GM21825 (cell line): ENCODE data around the gene PCBD2.
"Not testable (repeated sequence)": the region's sequence is repeated elsewhere in the genome, so short reads cannot be mapped to it uniquely, and the experiment has no call there.

Experiments
- ATAC-seq: cut with Tn5 transposase; IDR thresholded peaks from one replicate; pipeline ENCODE4 v1.9.1; 2021; ENCODE audit warnings: mild to moderate bottlenecking, moderate library complexity; ENCODE audit not compliant: unreplicated experiment

The PCBD2 gene

DNA sequence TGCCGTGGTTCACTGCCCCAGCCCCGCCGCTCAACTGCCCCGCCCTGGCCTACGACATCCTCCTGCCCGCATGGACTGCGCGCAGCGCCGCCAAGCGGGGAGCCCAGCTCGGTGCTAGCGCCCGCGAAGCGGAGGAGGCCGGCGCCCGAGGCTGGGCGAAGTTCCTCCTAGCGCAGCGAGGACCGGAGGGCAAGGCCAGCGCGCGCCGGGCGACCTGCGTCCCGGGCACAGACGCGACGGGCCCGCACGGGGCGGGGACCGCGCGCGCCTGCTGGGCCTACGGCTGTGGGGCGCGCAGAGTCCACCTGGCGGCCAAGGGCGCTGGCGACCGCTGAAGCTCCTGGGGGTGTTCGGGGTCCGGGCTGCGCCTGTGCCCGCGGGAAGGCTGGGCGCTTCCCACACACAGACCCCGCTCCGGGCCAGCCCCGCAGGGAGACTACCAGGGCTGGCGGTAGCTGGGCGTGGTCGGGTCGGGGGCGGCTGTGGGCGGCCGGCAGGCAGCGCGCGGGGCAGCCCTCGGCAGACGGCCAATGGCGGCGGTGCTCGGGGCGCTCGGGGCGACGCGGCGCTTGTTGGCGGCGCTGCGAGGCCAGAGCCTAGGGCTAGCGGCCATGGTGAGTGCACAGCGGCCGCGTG, at the start of gene PCBD2:
TSS of gene PCBD2 (plus strand) at position 522 of the 636 bp plus-strand sequence. CDS start at position 531, 9 bp downstream.
- ATAC-seq, result peak; percentile 80

DNA sequence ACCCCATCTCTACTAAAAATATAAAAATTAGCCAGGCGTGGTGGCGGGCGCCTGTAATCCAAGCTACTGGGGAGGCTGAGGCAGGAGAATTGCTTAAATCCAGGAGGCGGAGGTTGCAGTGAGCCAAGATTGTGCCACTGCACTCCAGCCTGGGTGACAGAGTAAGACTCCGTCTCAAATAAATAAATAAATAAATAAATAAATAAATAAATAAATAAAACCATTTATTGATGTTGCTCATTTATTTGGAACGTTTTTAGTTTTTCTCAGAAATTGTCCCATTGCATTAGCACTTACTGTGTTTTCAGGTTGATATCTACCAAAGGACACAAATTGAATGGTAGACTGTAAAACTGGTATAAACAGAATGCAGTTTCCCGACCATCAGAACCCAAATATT, 48.5 kb upstream of the PCBD2 start:
- not testable (repeated sequence) for ATAC-seq

DNA sequence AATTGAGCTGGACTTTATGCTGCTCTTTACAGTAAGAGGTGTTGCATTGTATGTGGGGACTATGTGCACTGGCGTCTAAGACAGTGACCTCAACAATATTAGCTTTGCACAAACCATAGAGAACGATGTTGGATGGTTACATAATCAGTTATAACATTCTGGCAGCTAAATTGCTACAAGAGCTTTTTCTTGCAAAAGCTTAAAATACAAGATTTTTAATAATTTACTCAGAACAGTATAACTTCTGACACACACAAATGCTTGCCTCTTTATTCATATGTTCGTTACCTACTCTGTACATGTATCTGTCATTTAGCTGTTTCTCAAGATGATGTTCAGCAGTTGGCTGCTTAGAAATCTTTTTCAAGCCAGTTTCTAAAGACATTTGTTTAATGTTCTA, 47.5 kb upstream of the PCBD2 start:
- no peak for ATAC-seq

DNA sequence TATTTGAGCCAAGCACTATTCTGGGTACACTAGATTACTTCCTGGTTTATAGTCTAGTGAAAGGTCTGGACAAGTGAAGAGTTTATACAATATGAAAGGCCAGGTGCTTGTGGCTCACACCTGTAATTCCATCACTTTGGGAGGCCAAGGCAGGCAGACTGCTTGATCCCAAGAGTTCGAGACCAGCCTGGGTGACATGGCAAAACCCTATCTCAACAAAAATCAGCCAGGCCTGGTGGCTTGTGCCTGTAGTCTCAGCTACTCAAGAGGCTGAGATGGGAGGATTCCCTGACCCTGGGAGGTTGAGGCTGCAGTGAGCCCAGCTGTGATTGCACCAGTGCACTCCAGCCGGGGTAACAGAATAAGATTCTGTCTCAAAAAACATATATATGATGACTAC, 40.2 kb upstream of the PCBD2 start:
- no peak for ATAC-seq

DNA sequence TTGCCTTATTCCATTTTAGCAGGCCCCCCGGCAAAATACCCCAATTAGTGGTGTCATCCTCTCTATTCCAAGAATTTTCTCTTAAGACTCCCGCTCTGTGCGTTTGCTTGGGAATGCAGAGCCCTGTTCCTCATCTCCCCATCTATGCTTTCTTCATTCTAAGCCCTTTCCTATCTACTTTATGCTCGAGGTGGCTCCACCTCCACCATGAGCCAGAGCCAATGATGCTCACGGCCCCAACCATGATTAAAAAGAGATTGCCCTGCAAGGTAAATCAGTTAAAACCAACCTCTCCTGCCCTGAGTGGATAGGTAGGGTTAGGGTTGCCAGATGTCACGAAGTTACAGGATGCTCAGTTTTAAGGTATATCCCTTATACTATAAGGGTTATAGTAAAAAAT, 31.4 kb upstream of the PCBD2 start:
- no peak for ATAC-seq

DNA sequence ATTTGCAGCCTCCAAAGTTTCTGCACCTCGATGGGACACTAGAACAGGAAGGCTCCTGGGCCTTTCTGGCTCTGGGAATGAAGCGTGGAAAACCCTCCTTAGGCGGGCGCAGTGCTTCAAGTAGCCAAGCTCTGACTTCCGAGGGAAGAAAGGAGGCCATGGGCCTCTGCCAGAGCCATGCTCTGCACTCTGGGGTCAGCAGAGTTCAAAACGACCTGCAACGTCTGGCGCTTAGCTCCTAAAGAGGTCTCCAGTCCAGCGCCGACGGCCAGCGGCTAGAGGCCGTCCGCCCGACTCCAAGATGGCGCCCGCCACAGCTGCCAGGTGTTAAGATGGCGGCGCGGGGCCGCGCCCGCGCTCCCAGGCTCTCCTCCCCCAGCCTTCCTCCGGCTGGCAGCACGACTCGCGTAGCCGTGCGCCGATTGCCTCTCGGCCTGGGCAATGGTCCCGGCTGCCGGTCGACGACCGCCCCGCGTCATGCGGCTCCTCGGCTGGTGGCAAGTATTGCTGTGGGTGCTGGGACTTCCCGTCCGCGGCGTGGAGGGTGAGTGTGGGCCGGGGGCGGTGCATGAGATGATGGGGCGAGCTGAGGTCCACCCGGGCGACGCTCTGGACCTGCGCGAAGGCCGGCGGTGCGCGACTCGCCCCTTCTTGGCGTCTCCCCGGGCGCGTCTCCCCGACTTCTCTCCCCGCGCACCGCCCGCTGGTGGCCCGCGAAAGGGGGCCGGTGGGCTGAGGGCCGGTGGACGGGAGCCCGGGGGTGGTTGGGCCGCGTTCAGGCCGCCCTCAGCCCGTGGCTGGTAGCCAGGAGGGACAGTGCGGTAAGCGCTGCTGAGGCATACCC, 30.7 kb upstream of the PCBD2 start, which contains the start of gene TXNDC15:
TSS of gene TXNDC15 (plus strand) at position 385 of the 844 bp plus-strand sequence. CDS start at position 442, 57 bp downstream.
- peak; percentile 78 for ATAC-seq

DNA sequence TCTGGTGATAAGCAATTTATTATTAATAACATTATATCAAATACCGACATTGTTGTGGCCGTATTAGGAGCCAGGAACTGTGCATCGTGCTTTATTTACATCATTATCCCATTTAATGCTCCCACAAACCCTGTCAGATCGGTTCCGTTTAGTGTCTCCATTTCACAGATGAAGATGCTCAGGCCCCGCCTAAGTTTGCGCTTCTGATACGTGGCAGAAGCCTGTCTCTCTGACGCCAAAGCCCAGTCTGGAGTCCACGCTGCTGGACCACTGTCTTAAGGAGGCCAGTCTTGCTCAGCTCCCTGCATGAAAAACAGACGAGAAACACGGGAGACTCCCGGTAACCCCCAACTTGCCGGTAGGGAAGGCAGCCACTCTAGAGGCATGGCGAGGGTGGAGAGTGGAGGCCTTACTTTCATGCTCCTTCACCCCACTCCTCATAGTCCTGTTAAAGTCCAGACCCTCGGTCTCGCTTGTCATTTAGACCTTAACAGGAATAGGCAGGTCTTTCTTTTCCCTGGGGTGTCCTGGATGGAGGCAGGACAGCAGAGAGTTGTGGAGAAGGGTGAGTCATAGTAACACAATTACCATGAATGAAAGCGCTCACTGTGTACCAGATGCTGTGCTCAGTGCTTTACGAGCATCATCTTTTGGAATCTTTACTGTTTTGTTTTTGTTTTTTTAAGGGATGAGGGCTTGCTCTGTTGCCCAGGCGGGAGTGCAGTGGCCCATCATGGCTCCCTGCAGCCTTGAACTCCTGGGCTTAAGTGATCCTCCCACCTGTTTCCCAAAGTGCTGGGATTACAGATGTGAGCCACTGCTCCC, 29.9 kb upstream of the PCBD2 start:
- ATAC-seq, result no peak

DNA sequence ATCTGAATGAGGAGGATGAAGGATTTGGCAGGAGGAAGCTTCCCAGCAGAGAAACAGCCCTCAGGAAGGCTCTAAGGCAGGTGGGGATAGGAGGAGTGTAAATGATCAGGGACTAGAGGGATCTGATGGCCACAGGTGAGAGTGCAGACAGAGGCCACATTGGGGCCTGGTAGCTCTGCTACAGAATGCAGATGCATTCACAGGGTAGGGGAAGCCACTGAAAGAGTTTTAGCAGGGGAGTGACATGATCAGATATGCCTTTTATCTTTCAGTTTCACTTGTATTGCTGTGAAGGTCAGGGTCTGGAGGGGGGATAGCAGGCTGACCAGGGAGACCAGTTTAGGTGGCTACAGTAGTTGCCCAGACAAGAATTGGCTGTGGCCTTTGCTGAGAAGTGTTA, 27.8 kb upstream of the PCBD2 start:
- ATAC-seq, result peak; percentile 43

DNA sequence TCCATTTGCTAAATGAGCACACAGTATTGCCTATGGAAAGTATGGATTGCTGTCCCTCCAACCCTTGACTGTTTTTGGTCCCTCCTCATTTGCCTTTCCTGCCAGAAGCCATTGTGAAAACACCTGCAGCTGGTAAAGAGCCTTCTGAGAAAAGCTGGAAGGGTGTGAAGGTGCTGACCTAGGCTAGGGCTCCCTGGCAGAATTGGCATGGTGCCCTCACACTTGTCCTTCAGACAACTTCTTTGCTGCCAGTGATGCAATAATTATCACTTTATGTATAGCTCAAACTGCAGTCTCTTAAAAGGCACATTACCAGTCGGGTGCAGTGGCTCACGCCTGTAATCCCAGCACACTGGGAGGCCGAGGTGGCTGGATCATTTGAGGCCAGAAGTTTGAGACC, 26.5 kb upstream of the PCBD2 start:
- no peak for ATAC-seq

DNA sequence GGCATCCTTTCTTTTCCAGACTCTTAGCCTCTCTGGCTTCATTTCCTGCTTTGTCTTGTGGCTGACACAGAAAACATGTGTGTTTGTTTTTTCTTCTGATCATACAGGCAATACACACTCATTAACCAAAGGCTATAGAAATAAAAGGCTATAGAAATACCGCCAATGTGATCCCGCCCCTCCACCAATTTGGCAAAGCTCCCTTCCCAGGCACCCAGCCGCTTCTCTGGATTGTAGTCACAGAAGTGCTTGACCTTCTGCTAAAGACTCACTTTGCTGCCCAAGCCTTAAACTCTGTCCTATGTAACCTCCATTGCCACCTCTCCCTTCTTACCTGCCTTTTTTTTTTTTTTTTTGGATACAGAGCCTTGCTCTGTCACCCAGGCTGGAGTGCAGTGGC, 25.5 kb upstream of the PCBD2 start:
- ATAC-seq, result no peak

DNA sequence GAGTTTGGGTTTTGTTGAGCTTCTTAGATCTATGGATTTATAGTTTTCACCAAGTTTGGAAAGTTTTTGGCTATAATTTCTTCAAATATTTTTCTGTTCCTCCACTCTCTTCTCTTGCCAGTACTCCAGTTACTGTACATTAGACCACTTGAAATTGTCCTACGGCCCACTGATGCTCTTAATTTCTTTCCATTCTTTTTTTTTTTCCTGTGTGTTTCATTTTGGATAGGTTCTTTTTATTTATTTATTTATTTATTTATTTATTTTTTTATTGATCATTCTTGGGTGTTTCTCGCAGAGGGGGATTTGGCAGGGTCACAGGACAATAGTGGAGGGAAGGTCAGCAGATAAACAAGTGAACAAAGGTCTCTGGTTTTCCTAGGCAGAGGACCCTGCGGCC, 24.0 kb upstream of the PCBD2 start:
- not testable (repeated sequence) for ATAC-seq

DNA sequence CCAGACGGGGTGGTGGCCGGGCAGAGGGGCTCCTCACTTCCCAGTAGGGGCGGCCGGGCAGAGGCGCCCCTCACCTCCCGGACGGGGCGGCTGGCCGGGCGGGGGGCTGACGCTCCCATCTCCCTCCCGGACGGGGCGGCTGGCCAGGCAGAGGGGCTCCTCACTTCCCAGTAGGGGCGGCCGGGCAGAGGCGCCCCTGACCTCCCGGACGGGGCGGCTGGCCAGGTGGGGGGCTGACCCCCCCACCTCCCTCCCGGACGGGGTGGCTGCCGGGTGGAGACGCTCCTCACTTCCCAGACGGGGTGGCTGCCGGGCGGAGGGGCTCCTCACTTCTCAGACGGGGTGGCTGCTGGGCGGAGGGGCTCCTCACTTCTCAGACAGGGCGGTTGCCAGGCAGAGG, 23.2 kb upstream of the PCBD2 start:
- ATAC-seq, result not testable (repeated sequence)

DNA sequence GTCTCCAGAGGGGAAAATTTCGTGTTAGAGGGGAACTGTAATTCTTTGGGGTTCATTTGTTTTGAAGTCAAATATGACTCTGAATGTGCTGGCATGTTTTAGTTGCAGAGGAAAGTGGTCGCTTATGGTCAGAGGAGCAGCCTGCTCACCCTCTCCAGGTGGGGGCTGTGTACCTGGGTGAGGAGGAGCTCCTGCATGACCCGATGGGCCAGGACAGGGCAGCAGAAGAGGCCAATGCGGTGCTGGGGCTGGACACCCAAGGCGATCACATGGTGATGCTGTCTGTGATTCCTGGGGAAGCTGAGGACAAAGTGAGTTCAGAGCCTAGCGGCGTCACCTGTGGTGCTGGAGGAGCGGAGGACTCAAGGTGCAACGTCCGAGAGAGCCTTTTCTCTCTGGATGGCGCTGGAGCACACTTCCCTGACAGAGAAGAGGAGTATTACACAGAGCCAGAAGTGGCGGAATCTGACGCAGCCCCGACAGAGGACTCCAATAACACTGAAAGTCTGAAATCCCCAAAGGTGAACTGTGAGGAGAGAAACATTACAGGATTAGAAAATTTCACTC, 17.3 kb upstream of the PCBD2 start:
- no peak for ATAC-seq

DNA sequence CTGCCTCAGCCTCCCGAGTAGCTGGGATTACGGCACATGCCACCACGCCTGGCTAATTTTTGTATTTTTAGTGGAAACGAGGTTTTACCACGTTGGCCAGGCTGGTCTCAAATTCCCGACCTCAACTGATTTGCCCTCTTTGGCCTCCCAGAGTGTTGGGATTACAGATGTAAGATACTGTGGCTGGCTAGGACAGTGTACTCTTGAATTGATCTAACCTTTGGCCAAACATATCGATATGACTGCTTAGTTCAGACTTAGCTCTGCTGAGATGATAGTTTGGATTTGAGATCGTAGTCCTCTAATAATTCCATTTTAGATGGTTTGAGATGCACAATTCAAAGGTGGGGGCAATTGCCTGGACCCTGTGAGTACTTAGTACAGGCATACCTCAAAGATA, 15.6 kb upstream of the PCBD2 start:
- no peak for ATAC-seq

DNA sequence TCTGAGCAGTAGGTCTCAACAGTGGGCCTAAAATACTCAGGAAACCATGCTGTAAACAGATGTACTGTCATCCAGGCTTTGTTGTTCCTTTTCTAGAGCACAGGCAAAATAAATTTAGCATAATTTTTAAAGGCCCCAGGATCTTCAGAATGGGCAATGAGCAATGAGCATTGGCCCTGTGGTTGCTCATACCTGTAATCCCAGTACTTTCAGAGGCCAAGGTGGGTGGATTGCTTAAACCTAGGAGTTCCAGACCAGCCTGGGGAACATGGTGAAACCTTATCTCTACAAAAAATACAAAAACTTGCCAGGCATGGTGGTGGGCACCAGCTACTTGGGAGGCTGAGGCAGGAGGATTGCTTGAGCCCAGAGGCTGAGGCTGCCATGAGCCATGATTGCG, 13.5 kb upstream of the PCBD2 start:
- ATAC-seq, result no peak

DNA sequence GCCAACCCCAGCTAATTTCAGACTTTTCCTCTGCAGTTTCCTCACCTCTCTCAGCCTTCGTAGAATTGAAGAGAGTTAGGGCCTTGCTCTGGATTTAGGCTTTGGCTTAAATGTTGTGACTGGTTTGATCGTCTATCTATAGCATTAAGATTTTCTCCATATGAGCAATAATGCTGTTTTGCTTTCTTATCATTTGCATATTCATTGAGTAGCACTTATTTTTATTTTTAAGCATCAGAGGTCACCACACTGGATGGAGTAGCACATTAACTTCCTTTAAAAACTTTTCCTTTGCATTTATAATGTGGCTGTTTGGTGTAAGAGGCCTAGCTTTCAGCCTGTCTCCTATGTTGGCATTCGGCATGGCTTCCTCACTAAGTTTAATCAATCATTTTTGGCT, 12.6 kb upstream of the PCBD2 start:
- no peak for ATAC-seq

DNA sequence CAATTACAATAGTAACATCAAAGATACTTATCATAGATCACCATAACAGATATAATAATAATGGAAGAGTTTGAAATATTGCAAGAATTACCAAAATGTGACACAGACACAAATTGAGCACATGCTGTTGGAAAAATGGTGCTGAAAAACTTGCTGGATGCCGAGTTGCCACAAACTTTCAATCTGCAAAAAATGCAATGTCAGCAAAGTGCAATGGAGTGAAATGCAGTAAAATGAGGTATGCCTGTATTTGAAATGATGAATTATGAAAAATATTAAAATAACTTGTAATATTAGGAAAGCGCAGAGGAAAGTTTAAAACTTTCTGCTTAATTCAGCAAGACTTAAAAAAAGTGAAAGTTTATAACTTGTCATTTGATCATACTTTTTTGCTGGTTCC, 12.0 kb upstream of the PCBD2 start:
- no peak for ATAC-seq

DNA sequence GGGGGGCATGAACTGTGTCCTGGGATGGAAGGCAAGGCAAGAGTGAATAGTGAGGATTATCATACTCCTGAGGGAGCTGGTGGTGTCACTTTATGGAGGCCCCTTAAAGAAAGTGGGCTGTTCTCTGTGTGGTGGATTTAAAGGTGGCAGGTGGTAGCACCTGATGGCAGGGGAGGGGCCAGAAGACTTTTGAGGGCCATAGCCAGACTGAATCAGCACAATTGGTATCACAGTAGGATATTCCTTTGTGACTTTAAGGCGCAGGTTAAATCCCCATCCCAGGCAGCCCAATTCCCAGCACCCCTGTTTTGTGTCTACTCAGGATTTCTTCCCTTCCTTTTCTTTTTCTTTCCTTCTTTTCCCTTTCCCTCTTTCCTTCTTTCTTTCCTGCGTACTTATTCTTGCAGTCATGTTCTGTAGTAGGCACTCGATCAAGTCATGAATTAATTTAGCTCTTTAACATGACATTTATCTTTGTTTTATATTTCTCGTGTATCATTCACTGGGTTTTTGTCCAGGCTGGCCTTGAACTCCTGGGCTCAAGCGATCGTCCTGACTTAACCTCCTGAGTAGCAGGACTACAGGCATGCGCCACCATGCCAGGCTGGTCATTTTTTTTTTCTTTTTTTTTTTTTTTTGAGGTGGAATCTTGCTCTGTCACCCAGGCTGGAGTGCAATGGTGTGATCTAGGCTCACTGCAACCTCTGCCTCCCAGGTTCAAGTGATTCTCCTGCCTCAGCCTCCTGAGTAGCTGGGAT, 11.0 kb upstream of the PCBD2 start:
- no peak for ATAC-seq

DNA sequence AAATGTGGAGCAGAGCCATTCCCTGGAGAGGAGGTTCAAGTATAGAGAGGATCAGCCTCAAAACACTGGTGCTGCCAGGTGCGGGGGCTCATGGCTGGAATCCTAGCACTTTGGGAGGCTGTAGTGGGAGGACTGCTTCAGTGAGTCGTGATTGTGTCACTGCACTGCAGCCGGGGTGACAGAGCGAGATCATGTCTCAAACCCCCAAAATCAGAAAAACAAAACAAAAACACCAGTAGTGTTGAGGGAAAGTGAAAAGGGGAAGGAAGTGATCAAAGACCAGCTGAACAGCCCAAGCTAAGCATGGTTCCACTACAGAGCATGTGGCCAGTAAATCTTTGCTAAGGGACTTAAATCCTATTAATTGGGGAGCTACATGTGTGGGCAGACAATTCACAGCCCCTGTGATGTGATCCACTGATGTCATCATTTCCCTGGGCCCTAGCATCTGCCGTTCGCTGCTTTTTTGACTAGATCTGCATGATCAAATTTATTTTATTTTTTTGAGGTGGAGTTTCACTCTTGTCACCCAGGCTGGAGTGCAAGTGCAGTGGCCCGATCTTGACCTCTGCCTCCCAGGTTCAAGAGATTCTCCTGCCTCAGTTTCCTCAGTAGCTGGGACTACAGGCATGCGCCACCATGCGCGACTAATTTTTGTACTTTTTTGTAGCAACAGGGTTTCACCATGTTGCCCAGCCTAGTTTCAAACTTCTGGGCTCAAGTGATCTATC, 2.7 kb upstream of the PCBD2 start:
- peak; percentile 22 for ATAC-seq
